ENCODE data around the gene FASLG. TPM values are rescaled to one million over a fixed set of nuclear protein-coding genes. Genes with fewer than 3 reads are reported as not detected.
A peak's percentile ranks its signal among the peaks of the same experiment; 100 is the strongest.

Gene FASLG
- total RNA-seq, 1 donor from 2014 or later, result 1.3 TPM

DNA sequence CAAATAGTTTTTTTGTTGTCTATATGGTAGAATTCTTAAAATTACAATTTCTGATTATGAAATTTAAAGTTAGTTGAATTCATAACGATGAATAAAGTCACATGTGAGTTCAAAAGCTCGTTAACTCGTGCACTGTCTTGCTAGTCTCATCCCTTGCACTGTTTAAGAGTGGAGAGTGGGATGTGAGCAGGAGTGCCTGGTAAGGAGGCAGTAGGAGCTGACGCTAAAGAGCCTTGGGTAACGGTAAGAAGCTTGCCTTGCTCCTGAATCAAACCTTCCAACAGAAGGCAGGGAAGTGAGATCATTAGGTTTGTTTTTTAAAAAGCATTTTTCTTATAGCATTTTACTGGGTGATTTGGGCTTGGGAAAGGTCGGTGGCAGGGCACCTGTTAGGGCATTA, 2.3 kb upstream of the FASLG start:
- H3K9me3 ChIP-seq, result no peaks in the 10 kb centered on the region
- H3K27ac ChIP-seq, result no peak overlapping the region
- no peaks in the 10 kb centered on the region for H3K36me3 ChIP-seq
- no peaks in the 10 kb centered on the region for H3K4me1 ChIP-seq
- H3K27me3 ChIP-seq, result no peaks in the 10 kb centered on the region
- DNase-seq (no peak), ATAC-seq (no peak)
- intact Hi-C loops (cut with DNase I), result no loop called here
- TF ChIP-seq, protein P1, sequence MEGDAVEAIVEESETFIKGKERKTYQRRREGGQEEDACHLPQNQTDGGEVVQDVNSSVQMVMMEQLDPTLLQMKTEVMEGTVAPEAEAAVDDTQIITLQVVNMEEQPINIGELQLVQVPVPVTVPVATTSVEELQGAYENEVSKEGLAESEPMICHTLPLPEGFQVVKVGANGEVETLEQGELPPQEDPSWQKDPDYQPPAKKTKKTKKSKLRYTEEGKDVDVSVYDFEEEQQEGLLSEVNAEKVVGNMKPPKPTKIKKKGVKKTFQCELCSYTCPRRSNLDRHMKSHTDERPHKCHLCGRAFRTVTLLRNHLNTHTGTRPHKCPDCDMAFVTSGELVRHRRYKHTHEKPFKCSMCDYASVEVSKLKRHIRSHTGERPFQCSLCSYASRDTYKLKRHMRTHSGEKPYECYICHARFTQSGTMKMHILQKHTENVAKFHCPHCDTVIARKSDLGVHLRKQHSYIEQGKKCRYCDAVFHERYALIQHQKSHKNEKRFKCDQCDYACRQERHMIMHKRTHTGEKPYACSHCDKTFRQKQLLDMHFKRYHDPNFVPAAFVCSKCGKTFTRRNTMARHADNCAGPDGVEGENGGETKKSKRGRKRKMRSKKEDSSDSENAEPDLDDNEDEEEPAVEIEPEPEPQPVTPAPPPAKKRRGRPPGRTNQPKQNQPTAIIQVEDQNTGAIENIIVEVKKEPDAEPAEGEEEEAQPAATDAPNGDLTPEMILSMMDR (IDR thresholded peaks at IDR 0.05), result no peak
- H3K4me3 ChIP-seq, result no peak overlapping the region

- Histone ChIP-seq H3K4me3 (no peak overlapping the region), H3K27ac (no peak overlapping the region), H3K36me3 (no peaks in the 10 kb centered on the region), H3K9me3 (no peaks in the 10 kb centered on the region), H3K4me1 (no peaks in the 10 kb centered on the region), H3K27me3 (no peaks in the 10 kb centered on the region)
- no peak for DNase-seq
- TF ChIP-seq, protein P1 (IDR thresholded peaks at IDR 0.05), result no peak
- no peak for ATAC-seq
- intact Hi-C loops (cut with DNase I), result no loop called here
These were observed 1.3 kb upstream of the FASLG start for GRCh38 chr1:172657586-172657985.

DNA sequence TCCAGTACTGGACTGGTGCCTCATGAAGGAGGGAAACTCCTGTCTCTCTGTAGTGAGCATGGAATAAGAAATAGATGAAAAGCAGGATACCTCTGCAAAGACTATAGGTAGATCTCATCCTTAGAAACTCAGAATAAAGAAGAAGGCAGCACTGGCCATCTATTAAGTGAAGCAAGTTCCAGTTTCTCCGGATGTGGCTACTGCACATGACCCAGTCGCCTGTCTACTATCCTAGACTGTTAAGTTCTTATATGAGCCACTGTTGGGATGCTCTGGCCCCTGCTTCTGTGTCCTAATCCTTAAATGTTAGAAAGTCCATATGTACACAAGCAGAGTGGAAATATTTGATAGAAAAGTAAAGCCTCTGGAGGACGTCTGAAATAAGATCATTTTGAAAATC, 2.2 kb downstream of the FASLG start:
- Histone ChIP-seq H3K27me3 (no peaks in the 10 kb centered on the region), H3K4me3 (no peak overlapping the region), H3K9me3 (no peaks in the 10 kb centered on the region), H3K36me3 (no peaks in the 10 kb centered on the region), H3K27ac (no peak overlapping the region), H3K4me1 (no peaks in the 10 kb centered on the region)
- DNase-seq (no peak), ATAC-seq (no peak)
- intact Hi-C loops (cut with DNase I), result no loop called here
- TF ChIP-seq, protein P1 (IDR thresholded peaks at IDR 0.05), result no peak

DNA sequence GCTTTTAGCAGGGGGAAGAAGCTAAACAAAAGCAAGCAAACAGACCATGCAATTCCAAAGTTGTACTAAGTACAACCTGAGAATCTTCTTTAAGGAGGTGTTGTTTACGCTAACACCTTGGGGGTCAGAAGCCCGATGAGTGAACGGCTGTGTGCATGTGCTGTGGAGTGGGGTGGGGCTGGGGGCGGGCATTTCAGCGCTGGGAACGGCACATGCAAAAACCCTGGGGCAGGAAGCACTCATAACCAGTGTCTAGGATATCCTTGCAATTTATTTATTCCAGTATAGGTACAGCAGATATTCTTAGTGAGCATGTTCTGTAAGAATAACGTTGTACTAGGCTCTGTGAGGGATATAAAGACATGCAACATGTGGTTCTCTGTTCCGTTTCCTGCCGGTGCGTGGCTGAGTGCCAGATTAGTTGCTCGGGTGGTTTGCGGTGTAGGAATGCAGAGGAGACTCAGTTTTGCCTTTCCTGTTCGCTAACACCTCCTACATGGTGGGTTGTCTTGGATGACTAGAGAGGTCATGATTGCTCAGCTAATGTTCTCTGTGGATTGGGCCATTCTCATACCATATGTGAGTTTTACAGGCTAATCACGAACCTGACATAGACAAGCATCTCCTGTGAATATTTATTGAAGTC, 3.7 kb downstream of the FASLG start:
- no peaks in the 10 kb centered on the region for H3K27me3 ChIP-seq
- no peak overlapping the region for H3K27ac ChIP-seq
- TF ChIP-seq, protein P1 (IDR thresholded peaks at IDR 0.05), result no peak
- H3K36me3 ChIP-seq, result no peaks in the 10 kb centered on the region
- ATAC-seq (peak; percentile 81), DNase-seq (peak; percentile 68)
- H3K9me3 ChIP-seq, result no peaks in the 10 kb centered on the region
- intact Hi-C loops (cut with DNase I), result no loop called here
- H3K4me3 ChIP-seq, result peak overlapping the region; percentile 4
- H3K4me1 ChIP-seq, result no peaks in the 10 kb centered on the region

- ATAC-seq (no peak), DNase-seq (no peak)
- Histone ChIP-seq H3K4me3 (no peak overlapping the region), H3K27ac (no peak overlapping the region), H3K27me3 (no peaks in the 10 kb centered on the region), H3K9me3 (no peaks in the 10 kb centered on the region), H3K4me1 (no peaks in the 10 kb centered on the region), H3K36me3 (no peaks in the 10 kb centered on the region)
- intact Hi-C loops (cut with DNase I), result no loop called here
- TF ChIP-seq, protein P1 (IDR thresholded peaks at IDR 0.05), result no peak
These were observed 4.8 kb downstream of the FASLG start for GRCh38 chr1:172663732-172664131.

DNA sequence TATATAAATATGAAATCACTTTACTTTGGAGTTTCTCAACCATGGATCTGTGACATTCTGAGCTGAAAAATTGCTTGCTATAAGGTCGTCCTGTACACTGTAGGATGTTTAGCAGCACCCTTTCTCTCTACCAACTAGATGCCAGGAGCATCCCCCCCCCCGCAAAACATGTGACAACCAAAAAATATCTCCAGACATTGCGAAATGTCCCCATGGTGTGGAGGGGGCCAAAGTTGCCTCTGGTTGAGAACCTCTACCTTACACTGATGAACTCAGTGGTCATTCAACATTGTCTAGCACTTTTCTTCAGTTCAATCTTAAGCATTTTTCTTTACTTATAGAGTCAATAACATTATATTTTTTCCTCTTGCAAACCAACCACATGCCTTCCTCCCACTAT, 9.2 kb downstream of the FASLG start:
- TF ChIP-seq, protein P1 (IDR thresholded peaks at IDR 0.05), result no peak
- Histone ChIP-seq H3K9me3 (no peaks in the 10 kb centered on the region), H3K27ac (no peak overlapping the region), H3K4me3 (no peak overlapping the region), H3K36me3 (no peaks in the 10 kb centered on the region), H3K27me3 (no peaks in the 10 kb centered on the region), H3K4me1 (no peaks in the 10 kb centered on the region)
- DNase-seq, result no peak
- intact Hi-C loops (cut with DNase I), result no loop called here
- no peak for ATAC-seq

Data from upper lobe of right lung (tissue), 1 donor.